Kidney epithelial cell (primary cell): Measurements from ENCODE around the gene AQP12A. TPM values are rescaled to one million over a fixed set of nuclear protein-coding genes. Genes with fewer than 3 reads are reported as not detected.

Source experiments
- DNase-seq: peaks from one replicate; pipeline ENCODE4 v3.0.0-alpha.2; 2010; ENCODE audit warnings: low read depth
- H3K27me3 ChIP-seq: 2 replicates; pipeline ENCODE4 v1.6.0; 2011; ENCODE audit warnings: low read length; ENCODE audit not compliant: control insufficient read depth, insufficient read depth
- H3K36me3 ChIP-seq: 2 replicates; pipeline ENCODE4 v1.5.1; 2011; ENCODE audit warnings: low read length; ENCODE audit not compliant: control insufficient read depth, insufficient read depth
- H3K4me3 ChIP-seq: 2 replicates; pipeline ENCODE4 v1.5.1; 2011; ENCODE audit warnings: low read depth, mild to moderate bottlenecking, control low read depth, low read length
- CTCF ChIP-seq: IDR thresholded peaks from 2 replicates; pipeline ENCODE4 v1.5.1; 2011; ENCODE audit warnings: mild to moderate bottlenecking, moderate library complexity, low read length, control low read depth, inconsistent platforms; ENCODE audit not compliant: insufficient read depth, poor library complexity, severe bottlenecking
- total RNA-seq: library from RNA; depleted of rRNA; stranded (reverse); fragments of >200 nt; gene quantifications from 2 replicates; pipeline ENCODE4 v1.2.3, GENCODE V29; 2015

The AQP12A gene
- total RNA-seq, 1 donor from 2014 or later = not detected

- DNase-seq = no peak
- peaks cover 5% of the 10 kb centered on the region for H3K27me3 ChIP-seq
- H3K36me3 ChIP-seq = no peaks in the 10 kb centered on the region
- no peak for TF ChIP-seq CTCF
- no peak overlapping the region for H3K4me3 ChIP-seq
These were observed 24.6 kb downstream of the AQP12A start for GRCh38 chr2:240716130-240716798.

- Histone ChIP-seq H3K27me3 (peaks cover 2% of the 10 kb centered on the region), H3K4me3 (no peak overlapping the region)
- DNase-seq = no peak
These were observed 25.5 kb downstream of the AQP12A start for GRCh38 chr2:240717181-240717641.

GRCh38 chr2:240717681-240718581 lies 26.3 kb downstream of the AQP12A start:
- Histone ChIP-seq H3K27me3 (peaks cover 2% of the 10 kb centered on the region), H3K4me3 (no peak overlapping the region), H3K36me3 (no peaks in the 10 kb centered on the region)
- no peak for TF ChIP-seq CTCF
- no peak for DNase-seq

More at GRCh38 chr2:240717181-240717641, 25.5 kb downstream of the AQP12A start:
- no peak for TF ChIP-seq CTCF
- H3K36me3 ChIP-seq = no peaks in the 10 kb centered on the region

GRCh38 chr2:240718896-240719490 lies 27.3 kb downstream of the AQP12A start:
- Histone ChIP-seq H3K4me3 (no peak overlapping the region), H3K36me3 (no peaks in the 10 kb centered on the region), H3K27me3 (peaks cover 2% of the 10 kb centered on the region)
- DNase-seq = no peak
- no peak for TF ChIP-seq CTCF

- TF ChIP-seq CTCF = no peak
- DNase-seq = no peak
- H3K36me3 ChIP-seq = no peaks in the 10 kb centered on the region
- H3K27me3 ChIP-seq = no peaks in the 10 kb centered on the region
- no peak overlapping the region for H3K4me3 ChIP-seq
These were observed 28.2 kb downstream of the AQP12A start for GRCh38 chr2:240719676-240720545.
